Endothelial cell of umbilical vein (primary cell): ENCODE results near the gene FOSL2. TPM values are rescaled to one million over a fixed set of nuclear protein-coding genes. Genes with fewer than 3 reads are reported as not detected.

ENCODE experiments used
- BruUV-seq: library from RNA; stranded (reverse); fragments of 400-500 nt; replicated peaks from 2 replicates; lab custom pipeline; 2021; lab: Mats Ljungman, UMichigan
- CTCF ChIA-PET: fragments of 300-600, 350-600 bp; sonication (Branson Sonifier 250); formaldehyde crosslinking; loops from one replicate; lab custom pipeline; 2021; ENCODE audit warnings: antibody characterized with exemption, inconsistent platforms; lab: Charles Lee
- POLR2A ChIA-PET: fragments of 300-600, 350-600 bp; sonication (Branson Sonifier 250); formaldehyde crosslinking; loops from one replicate; lab custom pipeline; 2021; ENCODE audit warnings: antibody characterized with exemption, inconsistent platforms; lab: Charles Lee
- DNase-seq: peaks from one replicate; pipeline ENCODE4 v3.0.0-alpha.2; 2011; ENCODE audit warnings: low read depth, low spot score
- FAIRE-seq: peaks from 2 replicates; lab custom pipeline; 2011; peaks lifted over from hg19 to GRCh38; lab: Jason Lieb, UNC
- H2AFZ ChIP-seq: 2 replicates; pipeline ENCODE4 v1.6.0; 2012; ENCODE audit warnings: low read depth, low read length, control low read depth, inconsistent platforms
- H3K27ac ChIP-seq: 2 replicates; pipeline ENCODE4 v1.5.1; 2011; ENCODE audit warnings: low read depth, mild to moderate bottlenecking, control low read depth, low read length, moderate library complexity; ENCODE audit not compliant: insufficient read depth
- H3K27me3 ChIP-seq, 2 experiments: 2 replicates each; pipeline versions ENCODE4 v1.6.0 to v1.6.1; 2011; ENCODE audit warnings: low read length in 2 of 2, mixed read lengths in 1 of 2; ENCODE audit not compliant: control insufficient read depth in 2 of 2, insufficient read depth in 2 of 2
- H3K36me3 ChIP-seq, 2 experiments: 2 replicates in 1 of 2; 3 replicates in 1 of 2; pipeline ENCODE4 v1.5.1; 2011; ENCODE audit warnings: low read length in 2 of 2, mild to moderate bottlenecking in 1 of 2, moderate library complexity in 1 of 2; ENCODE audit not compliant: control insufficient read depth in 2 of 2, insufficient read depth in 2 of 2; ENCODE audit errors: extremely low read depth in 1 of 2
- H3K4me1 ChIP-seq: 3 replicates; pipeline ENCODE4 v1.5.1; 2011; ENCODE audit warnings: mild to moderate bottlenecking, low read length; ENCODE audit not compliant: control insufficient read depth, insufficient read depth; ENCODE audit errors: extremely low read depth
- H3K4me2 ChIP-seq: 2 replicates; pipeline ENCODE4 v1.6.1; 2011; ENCODE audit warnings: low read length, control low read depth, mixed read lengths; ENCODE audit not compliant: insufficient read depth
- H3K4me3 ChIP-seq, 3 experiments: fragments of 200-600 bp in 1 of 3; sonication (generic), shearing (Covaris generic) in 1 of 3; replicated peaks in 1 of 3; 2 replicates each; pipeline ENCODE4 v1.5.1; 2011 to 2016; ENCODE audit warnings: control low read depth in 3 of 3, low read length in 3 of 3, mild to moderate bottlenecking in 2 of 3, inconsistent platforms in 1 of 3, low read depth in 1 of 3, moderate library complexity in 1 of 3; ENCODE audit not compliant: insufficient read depth in 1 of 3
- H3K79me2 ChIP-seq: 2 replicates; pipeline ENCODE4 v1.6.0; 2012; ENCODE audit warnings: low read length, inconsistent platforms; ENCODE audit not compliant: control insufficient read depth, insufficient read depth
- H3K9ac ChIP-seq: replicated peaks from 2 replicates; pipeline ENCODE3; 2011; ENCODE audit warnings: low read length, control low read depth; ENCODE audit not compliant: insufficient read depth; ENCODE audit errors: extremely low read depth
- H3K9me1 ChIP-seq: replicated peaks from 3 replicates; pipeline ENCODE4 v1.6.0; 2011; ENCODE audit warnings: mild to moderate bottlenecking, low read length; ENCODE audit not compliant: control insufficient read depth, insufficient read depth; ENCODE audit errors: extremely low read depth
- H3K9me3 ChIP-seq: replicated peaks from 2 replicates; pipeline ENCODE4 v1.5.1; 2012; ENCODE audit warnings: low read length, inconsistent platforms; ENCODE audit not compliant: control insufficient read depth, insufficient read depth
- H4K20me1 ChIP-seq: replicated peaks from 2 replicates; pipeline ENCODE3; 2011; ENCODE audit warnings: mild to moderate bottlenecking, low read length; ENCODE audit not compliant: control insufficient read depth, insufficient read depth; ENCODE audit errors: extremely low read depth
- EZH2 ChIP-seq: IDR thresholded peaks from 2 replicates; pipeline ENCODE4 v1.6.1; 2012; ENCODE audit warnings: borderline replicate concordance, low read depth, mild to moderate bottlenecking, moderate library complexity, low read length, inconsistent platforms; ENCODE audit not compliant: severe bottlenecking
- FOS ChIP-seq: IDR thresholded peaks from 2 replicates; pipeline ENCODE4 v1.6.1; 2011; ENCODE audit warnings: mild to moderate bottlenecking, low read length, moderate library complexity, borderline replicate concordance; ENCODE audit not compliant: insufficient read depth
- GATA2 ChIP-seq: IDR thresholded peaks from 2 replicates; pipeline ENCODE4 v1.7.0; 2011; ENCODE audit warnings: low read depth, mild to moderate bottlenecking, moderate library complexity, mixed read lengths, low read length; ENCODE audit not compliant: insufficient read length, insufficient read depth
- JUN ChIP-seq: IDR thresholded peaks from 2 replicates; pipeline ENCODE4 v1.6.1; 2011; ENCODE audit warnings: borderline replicate concordance, low read depth; ENCODE audit not compliant: insufficient read length, insufficient read depth
- MYC ChIP-seq: IDR thresholded peaks from one replicate; pipeline ENCODE4 v1.6.1; 2011; ENCODE audit warnings: mild to moderate bottlenecking, low read depth, low read length
- POLR2A ChIP-seq: IDR thresholded peaks from 2 replicates; pipeline ENCODE4 v1.6.1; 2012; ENCODE audit warnings: low read depth, mild to moderate bottlenecking, control low read depth, low read length
- POLR2AphosphoS5 ChIP-seq: IDR thresholded peaks from 2 replicates; pipeline ENCODE4 v1.6.1; 2012; ENCODE audit warnings: low read depth, mild to moderate bottlenecking, control low read depth, low read length, moderate library complexity; ENCODE audit not compliant: insufficient read depth
- dilution Hi-C: fragments of 300-500 bp; cut with MboI; formaldehyde crosslinking; loops from one replicate; pipeline ENCODE4 v1.15.0; 2019; ENCODE audit warnings: low sequenced_read_pairs; ENCODE audit not compliant: extremely low pct_ligation_motif_present
- intact Hi-C: fragments of 100-400 bp; cut with micrococcal nuclease; formaldehyde crosslinking; loops from one replicate; pipeline ENCODE4 v1.10.0; 2022
- polyA plus RNA-seq, 4 experiments: library from polyadenylated mRNA; depleted of rRNA in 3 of 4; stranded (reverse) in 3 of 4; unstranded in 1 of 4; fragments of >200 nt; gene quantifications; 2 replicates each; pipeline versions ENCODE4 v1.2.1 to v1.2.3, GENCODE V29; 2011 to 2012; ENCODE audit warnings: missing spikeins in 1 of 4
- total RNA-seq: library from RNA; stranded (reverse); gene quantifications from 2 replicates; pipeline ENCODE4 v1.2.3, GENCODE V29; 2021
- TF ChIP-seq, protein P1 (sequence below): IDR thresholded peaks from 2 replicates; pipeline ENCODE4 v1.6.1; 2011; ENCODE audit not compliant: insufficient read depth, insufficient read length
- TF ChIP-seq, protein P2 (sequence below), 2 donors: IDR thresholded peaks; 1 replicate in 1 of 2; 2 replicates in 1 of 2; pipeline ENCODE4 v1.5.1; 2011; ENCODE audit warnings: low read length in 2 of 2, mild to moderate bottlenecking in 2 of 2, moderate library complexity in 2 of 2, control low read depth in 1 of 2, inconsistent platforms in 1 of 2, low read depth in 1 of 2; ENCODE audit not compliant: insufficient read depth in 1 of 2; ENCODE audit errors: extremely low read depth in 1 of 2

Gene FOSL2
- total and polyA plus RNA-seq, 2 donors (not counting 3 experiments of a cell fraction or from before 2014, with no cell fraction given), result 43.9 to 85.3 TPM

DNA sequence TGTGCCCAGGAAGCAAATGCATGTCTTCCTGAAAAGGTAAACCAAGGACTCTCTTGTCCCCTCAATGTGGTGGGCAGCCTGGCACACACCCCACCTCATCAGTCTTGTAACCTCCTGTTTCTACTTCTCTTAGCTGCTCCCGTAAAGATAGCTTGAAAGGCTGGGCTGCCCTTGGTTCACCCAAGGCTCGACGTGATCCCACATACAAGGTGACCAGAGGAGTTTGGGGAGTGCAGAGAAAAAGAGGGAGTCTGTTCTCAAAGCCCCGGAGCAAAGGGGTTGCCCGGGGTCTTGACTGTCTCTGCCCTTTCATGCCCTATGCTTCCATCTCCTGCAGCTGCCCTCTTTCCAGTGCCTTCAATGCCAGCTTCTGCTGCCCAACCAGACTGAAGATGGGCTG lies 18.3 kb upstream of the FOSL2 start:
- no peaks in the 10 kb centered on the region for H3K36me3 ChIP-seq
- H3K9ac ChIP-seq, result no peak overlapping the region
- dilution Hi-C loops (no loop called here), intact Hi-C loops (no loop called here)
- POLR2A ChIA-PET, result no interaction called here
- H3K27ac ChIP-seq, result no peak overlapping the region
- no TSS peak for BruUV-seq
- TF ChIP-seq MYC, result no peak
- no peak for TF ChIP-seq POLR2A
- TF ChIP-seq GATA2, result no peak
- TF ChIP-seq FOS, result no peak
- no peak for TF ChIP-seq POLR2AphosphoS5
- TF ChIP-seq, protein P1, sequence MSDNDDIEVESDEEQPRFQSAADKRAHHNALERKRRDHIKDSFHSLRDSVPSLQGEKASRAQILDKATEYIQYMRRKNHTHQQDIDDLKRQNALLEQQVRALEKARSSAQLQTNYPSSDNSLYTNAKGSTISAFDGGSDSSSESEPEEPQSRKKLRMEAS, result no peak
- TF ChIP-seq EZH2, result no peak
- TF ChIP-seq, protein P2, sequence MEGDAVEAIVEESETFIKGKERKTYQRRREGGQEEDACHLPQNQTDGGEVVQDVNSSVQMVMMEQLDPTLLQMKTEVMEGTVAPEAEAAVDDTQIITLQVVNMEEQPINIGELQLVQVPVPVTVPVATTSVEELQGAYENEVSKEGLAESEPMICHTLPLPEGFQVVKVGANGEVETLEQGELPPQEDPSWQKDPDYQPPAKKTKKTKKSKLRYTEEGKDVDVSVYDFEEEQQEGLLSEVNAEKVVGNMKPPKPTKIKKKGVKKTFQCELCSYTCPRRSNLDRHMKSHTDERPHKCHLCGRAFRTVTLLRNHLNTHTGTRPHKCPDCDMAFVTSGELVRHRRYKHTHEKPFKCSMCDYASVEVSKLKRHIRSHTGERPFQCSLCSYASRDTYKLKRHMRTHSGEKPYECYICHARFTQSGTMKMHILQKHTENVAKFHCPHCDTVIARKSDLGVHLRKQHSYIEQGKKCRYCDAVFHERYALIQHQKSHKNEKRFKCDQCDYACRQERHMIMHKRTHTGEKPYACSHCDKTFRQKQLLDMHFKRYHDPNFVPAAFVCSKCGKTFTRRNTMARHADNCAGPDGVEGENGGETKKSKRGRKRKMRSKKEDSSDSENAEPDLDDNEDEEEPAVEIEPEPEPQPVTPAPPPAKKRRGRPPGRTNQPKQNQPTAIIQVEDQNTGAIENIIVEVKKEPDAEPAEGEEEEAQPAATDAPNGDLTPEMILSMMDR (IDR thresholded peaks at IDR 0.05; ENCODE audit: extremely low read depth in 1 of 2, insufficient read depth in 1 of 2, low read depth in 1 of 2, low read length in 2 of 2), result no peak
- TF ChIP-seq JUN, result no peak
- DNase-seq, result no peak
- no peak overlapping the region for H2AFZ ChIP-seq
- no peak overlapping the region for H3K4me2 ChIP-seq
- FAIRE-seq, result no peak
- H3K79me2 ChIP-seq, result no peaks in the 10 kb centered on the region
- H3K4me3 ChIP-seq, result no peak overlapping the region
- CTCF ChIA-PET, result no interaction called here
- no peaks in the 10 kb centered on the region for H3K9me1 ChIP-seq
- H3K4me1 ChIP-seq, result no peaks in the 10 kb centered on the region
- no peaks in the 10 kb centered on the region for H3K9me3 ChIP-seq
- H4K20me1 ChIP-seq, result no peaks in the 10 kb centered on the region
- H3K27me3 ChIP-seq, result no peaks in the 10 kb centered on the region
